Measurements from ENCODE around the gene MRPS26. TPM values are rescaled to one million over a fixed set of nuclear protein-coding genes. Genes with fewer than 3 reads are reported as not detected.

MRPS26 gene
- 60.8 TPM for polyA plus RNA-seq
- long read RNA-seq, donor 1, transcript MRPS26-201 (4 exons, 1,127 nt): major isoform, 22 of 31 reads
- long read RNA-seq, donor 1, partial matches to known transcripts: 9 of 31 reads
- long read RNA-seq, donor 1, other reads (novel, unspliced or antisense): 0 of 31 reads
- long read RNA-seq, donor 2, transcript MRPS26-201 (4 exons, 1,127 nt): major isoform, 43 of 55 reads
- long read RNA-seq, donor 2, partial matches to known transcripts: 12 of 55 reads
- long read RNA-seq, donor 2, other reads (novel, unspliced or antisense): 0 of 55 reads
- long read RNA-seq, donor 3, transcript MRPS26-201 (4 exons, 1,127 nt): major isoform, 62 of 76 reads
- long read RNA-seq, donor 3, partial matches to known transcripts: 14 of 76 reads
- long read RNA-seq, donor 3, other reads (novel, unspliced or antisense): 0 of 76 reads
- long read RNA-seq, donor 4, transcript MRPS26-201 (4 exons, 1,127 nt): major isoform, 5 of 5 reads
- long read RNA-seq, donor 4, partial matches to known transcripts: 0 of 5 reads
- long read RNA-seq, donor 4, other reads (novel, unspliced or antisense): 0 of 5 reads
- long read RNA-seq, donor 5, transcript MRPS26-201 (4 exons, 1,127 nt): major isoform, 20 of 20 reads
- long read RNA-seq, donor 5, partial matches to known transcripts: 0 of 20 reads
- long read RNA-seq, donor 5, other reads (novel, unspliced or antisense): 0 of 20 reads
- long read RNA-seq, donor 6, transcript MRPS26-201 (4 exons, 1,127 nt): major isoform, 49 of 61 reads
- long read RNA-seq, donor 6, partial matches to known transcripts: 12 of 61 reads
- long read RNA-seq, donor 6, other reads (novel, unspliced or antisense): 0 of 61 reads
- long read RNA-seq, donor 7, transcript MRPS26-201 (4 exons, 1,127 nt): major isoform, 22 of 22 reads
- long read RNA-seq, donor 7, partial matches to known transcripts: 0 of 22 reads
- long read RNA-seq, donor 7, other reads (novel, unspliced or antisense): 0 of 22 reads
- long read RNA-seq, donor 8, transcript MRPS26-201 (4 exons, 1,127 nt): major isoform, 47 of 56 reads
- long read RNA-seq, donor 8, partial matches to known transcripts: 9 of 56 reads
- long read RNA-seq, donor 8, other reads (novel, unspliced or antisense): 0 of 56 reads
- long read RNA-seq, donor 9, transcript MRPS26-201 (4 exons, 1,127 nt): major isoform, 33 of 38 reads
- long read RNA-seq, donor 9, partial matches to known transcripts: 5 of 38 reads
- long read RNA-seq, donor 9, other reads (novel, unspliced or antisense): 0 of 38 reads
- long read RNA-seq, donor 10, transcript MRPS26-201 (4 exons, 1,127 nt): major isoform, 48 of 57 reads
- long read RNA-seq, donor 10, partial matches to known transcripts: 9 of 57 reads
- long read RNA-seq, donor 10, other reads (novel, unspliced or antisense): 0 of 57 reads
- long read RNA-seq, donor 11, transcript MRPS26-201 (4 exons, 1,127 nt): major isoform, 29 of 29 reads
- long read RNA-seq, donor 11, partial matches to known transcripts: 0 of 29 reads
- long read RNA-seq, donor 11, other reads (novel, unspliced or antisense): 0 of 29 reads

GRCh38 chr20:3045816-3046676, at the start of gene MRPS26:
MRPS26 (plus strand) TSS chr20:3046052; CDS start chr20:3046069, 17 bp downstream.
- H3K27me3 ChIP-seq (ENCODE audit: control insufficient read depth, insufficient read depth, low read length): no peaks in the 10 kb centered on the region
- WGBS (ENCODE audit: insufficient coverage, low lambda C conversion rate): no CpG with 5 or more reads among the region's 104 CpGs
- peaks cover 13% of the 10 kb centered on the region for H3K4me1 ChIP-seq (ENCODE audit: control insufficient read depth, insufficient read depth, low read length)
- peaks cover 29% of the 10 kb centered on the region for H3K36me3 ChIP-seq (ENCODE audit: control insufficient read depth, insufficient read depth, low read length)
- H3K27ac ChIP-seq (ENCODE audit: low read length): peak within 1 kb of the TSS; percentile 83
- DNase-seq: peak; percentile 87 to 96
- H3K4me3 ChIP-seq (ENCODE audit: low read length): peak within 1 kb of the TSS; percentile 87
- H3K9me3 ChIP-seq (ENCODE audit: control insufficient read depth, low read depth, low read length): no peaks in the 10 kb centered on the region

GRCh38 chr20:2998728-2999127, 47.1 kb upstream of the MRPS26 start:
- H3K4me3 ChIP-seq (ENCODE audit: low read length): no peak overlapping the region
- DNase-seq: no peak
- no peak overlapping the region for H3K27ac ChIP-seq (ENCODE audit: low read length)
- H3K9me3 ChIP-seq (ENCODE audit: control insufficient read depth, low read depth, low read length): no peaks in the 10 kb centered on the region
- H3K36me3 ChIP-seq (ENCODE audit: control insufficient read depth, insufficient read depth, low read length): peaks cover 23% of the 10 kb centered on the region
- no peaks in the 10 kb centered on the region for H3K27me3 ChIP-seq (ENCODE audit: control insufficient read depth, insufficient read depth, low read length)
- H3K4me1 ChIP-seq (ENCODE audit: control insufficient read depth, insufficient read depth, low read length): no peaks in the 10 kb centered on the region

- Histone ChIP-seq H3K27me3 (ENCODE audit: control insufficient read depth, insufficient read depth, low read length) (no peaks in the 10 kb centered on the region), H3K4me3 (ENCODE audit: low read length) (no peak overlapping the region), H3K27ac (ENCODE audit: low read length) (no peak overlapping the region), H3K9me3 (ENCODE audit: control insufficient read depth, low read depth, low read length) (no peaks in the 10 kb centered on the region), H3K4me1 (ENCODE audit: control insufficient read depth, insufficient read depth, low read length) (no peaks in the 10 kb centered on the region), H3K36me3 (ENCODE audit: control insufficient read depth, insufficient read depth, low read length) (peaks cover 20% of the 10 kb centered on the region)
- 29% methylated on average over 1 of the region's 7 CpGs for WGBS (ENCODE audit: insufficient coverage, low lambda C conversion rate)
- peak; percentile 10 to 49 for DNase-seq
Observed at GRCh38 chr20:3000852-3001523, 44.9 kb upstream of the MRPS26 start.

GRCh38 chr20:3003416-3003815, 42.4 kb upstream of the MRPS26 start:
- DNase-seq: no peak
- WGBS (ENCODE audit: insufficient coverage, low lambda C conversion rate): 100% methylated on average over 1 of the region's 2 CpGs
- no peak overlapping the region for H3K27ac ChIP-seq (ENCODE audit: low read length)
- H3K4me1 ChIP-seq (ENCODE audit: control insufficient read depth, insufficient read depth, low read length): no peaks in the 10 kb centered on the region
- no peaks in the 10 kb centered on the region for H3K27me3 ChIP-seq (ENCODE audit: control insufficient read depth, insufficient read depth, low read length)
- H3K9me3 ChIP-seq (ENCODE audit: control insufficient read depth, low read depth, low read length): no peaks in the 10 kb centered on the region
- no peak overlapping the region for H3K4me3 ChIP-seq (ENCODE audit: low read length)
- H3K36me3 ChIP-seq (ENCODE audit: control insufficient read depth, insufficient read depth, low read length): peaks cover 42% of the 10 kb centered on the region

- Histone ChIP-seq H3K36me3 (ENCODE audit: control insufficient read depth, insufficient read depth, low read length) (peaks cover 49% of the 10 kb centered on the region), H3K9me3 (ENCODE audit: control insufficient read depth, low read depth, low read length) (no peaks in the 10 kb centered on the region), H3K27ac (ENCODE audit: low read length) (no peak overlapping the region), H3K4me3 (ENCODE audit: low read length) (no peak overlapping the region), H3K4me1 (ENCODE audit: control insufficient read depth, insufficient read depth, low read length) (no peaks in the 10 kb centered on the region), H3K27me3 (ENCODE audit: control insufficient read depth, insufficient read depth, low read length) (no peaks in the 10 kb centered on the region)
- no peak for DNase-seq
- WGBS (ENCODE audit: insufficient coverage, low lambda C conversion rate): no CpG with 5 or more reads among the region's 1 CpG
Observed at GRCh38 chr20:3010985-3011723, 34.7 kb upstream of the MRPS26 start.

- H3K4me1 ChIP-seq (ENCODE audit: control insufficient read depth, insufficient read depth, low read length): no peaks in the 10 kb centered on the region
- H3K9me3 ChIP-seq (ENCODE audit: control insufficient read depth, low read depth, low read length): no peaks in the 10 kb centered on the region
- H3K36me3 ChIP-seq (ENCODE audit: control insufficient read depth, insufficient read depth, low read length): peaks cover 44% of the 10 kb centered on the region
- H3K4me3 ChIP-seq (ENCODE audit: low read length): no peak overlapping the region
- no peak for DNase-seq
- WGBS (ENCODE audit: insufficient coverage, low lambda C conversion rate): no CpG with 5 or more reads among the region's 3 CpGs
- no peak overlapping the region for H3K27ac ChIP-seq (ENCODE audit: low read length)
- no peaks in the 10 kb centered on the region for H3K27me3 ChIP-seq (ENCODE audit: control insufficient read depth, insufficient read depth, low read length)
Observed at GRCh38 chr20:3011752-3012151, 34.1 kb upstream of the MRPS26 start.

- Histone ChIP-seq H3K4me3 (ENCODE audit: low read length) (no peak overlapping the region), H3K4me1 (ENCODE audit: control insufficient read depth, insufficient read depth, low read length) (no peaks in the 10 kb centered on the region), H3K27ac (ENCODE audit: low read length) (no peak overlapping the region), H3K27me3 (ENCODE audit: control insufficient read depth, insufficient read depth, low read length) (no peaks in the 10 kb centered on the region), H3K9me3 (ENCODE audit: control insufficient read depth, low read depth, low read length) (no peaks in the 10 kb centered on the region), H3K36me3 (ENCODE audit: control insufficient read depth, insufficient read depth, low read length) (peaks cover 35% of the 10 kb centered on the region)
- no CpG with 5 or more reads among the region's 5 CpGs for WGBS (ENCODE audit: insufficient coverage, low lambda C conversion rate)
- DNase-seq: no peak
Observed at GRCh38 chr20:3013771-3014170, 32.1 kb upstream of the MRPS26 start.

GRCh38 chr20:3014179-3014578, 31.7 kb upstream of the MRPS26 start:
- WGBS (ENCODE audit: insufficient coverage, low lambda C conversion rate): 100% methylated on average over 2 of the region's 7 CpGs
- Histone ChIP-seq H3K4me3 (ENCODE audit: low read length) (no peak overlapping the region), H3K4me1 (ENCODE audit: control insufficient read depth, insufficient read depth, low read length) (no peaks in the 10 kb centered on the region), H3K27ac (ENCODE audit: low read length) (no peak overlapping the region), H3K27me3 (ENCODE audit: control insufficient read depth, insufficient read depth, low read length) (no peaks in the 10 kb centered on the region), H3K9me3 (ENCODE audit: control insufficient read depth, low read depth, low read length) (no peaks in the 10 kb centered on the region), H3K36me3 (ENCODE audit: control insufficient read depth, insufficient read depth, low read length) (peaks cover 35% of the 10 kb centered on the region)
- DNase-seq: no peak
